HG03354 (cell line): ENCODE results near the gene LURAP1L.
"Not testable (repeated sequence)": the region's sequence is repeated elsewhere in the genome, so short reads cannot be mapped to it uniquely, and the experiment has no call there.

ENCODE experiments used
- ATAC-seq: cut with Tn5 transposase; IDR thresholded peaks from one replicate; pipeline ENCODE4 v1.9.1; 2021; ENCODE audit warnings: mild to moderate bottlenecking; ENCODE audit not compliant: unreplicated experiment, poor library complexity, severe bottlenecking

The LURAP1L gene

DNA sequence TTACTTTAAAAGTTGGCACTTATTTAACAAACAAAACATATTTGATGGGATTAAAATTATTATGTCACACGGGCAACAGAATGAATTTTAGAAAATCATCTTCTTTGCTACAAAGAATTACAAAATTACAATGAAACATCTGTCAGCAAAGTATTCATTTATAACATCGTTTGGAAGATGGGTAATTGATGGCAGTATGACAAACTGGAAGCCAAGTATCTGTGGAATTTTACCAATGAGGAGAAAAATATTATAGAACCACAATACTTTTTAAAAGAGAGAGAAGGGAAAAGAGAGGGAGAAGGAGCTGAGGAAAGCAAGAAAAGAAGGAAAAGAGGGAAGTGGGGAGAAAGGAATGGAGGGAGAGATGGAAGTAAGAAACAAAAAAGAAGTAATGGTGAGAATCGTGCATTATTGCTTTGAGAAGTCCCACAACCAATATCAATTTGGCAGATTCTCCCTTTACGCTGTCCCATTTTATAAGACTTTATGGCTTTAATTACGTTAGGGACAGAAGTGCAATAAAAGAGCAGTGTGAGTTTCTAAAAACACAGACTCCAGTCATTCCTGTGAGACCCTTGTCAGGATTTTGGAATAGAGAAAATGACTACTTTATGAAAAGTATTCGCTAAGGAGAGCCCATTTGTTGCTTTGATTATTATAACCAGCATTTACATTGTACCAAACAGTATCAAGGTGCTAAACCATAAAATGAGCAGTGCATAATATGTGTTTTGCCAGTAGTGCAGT, 76.7 kb downstream of the LURAP1L start:
- ATAC-seq: no peak

DNA sequence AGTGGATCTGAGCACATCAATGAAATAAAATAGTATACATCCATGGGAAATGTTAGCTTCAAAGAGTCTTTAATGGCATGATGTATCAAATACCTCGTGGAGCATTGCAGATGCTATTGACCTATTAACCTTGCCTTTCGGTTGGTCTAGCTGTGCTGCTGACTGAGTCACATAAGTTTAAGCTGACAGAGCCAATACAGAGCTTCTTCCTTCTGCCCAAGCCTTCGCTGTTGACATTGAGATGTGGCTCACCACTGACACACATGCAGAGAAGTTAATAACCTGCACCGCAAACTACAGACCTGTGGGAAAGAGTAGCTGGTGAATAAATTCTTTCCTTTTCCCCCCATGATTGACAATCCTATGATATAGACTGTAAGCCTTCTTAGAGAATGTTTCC, 78.2 kb downstream of the LURAP1L start:
- ATAC-seq: no peak

DNA sequence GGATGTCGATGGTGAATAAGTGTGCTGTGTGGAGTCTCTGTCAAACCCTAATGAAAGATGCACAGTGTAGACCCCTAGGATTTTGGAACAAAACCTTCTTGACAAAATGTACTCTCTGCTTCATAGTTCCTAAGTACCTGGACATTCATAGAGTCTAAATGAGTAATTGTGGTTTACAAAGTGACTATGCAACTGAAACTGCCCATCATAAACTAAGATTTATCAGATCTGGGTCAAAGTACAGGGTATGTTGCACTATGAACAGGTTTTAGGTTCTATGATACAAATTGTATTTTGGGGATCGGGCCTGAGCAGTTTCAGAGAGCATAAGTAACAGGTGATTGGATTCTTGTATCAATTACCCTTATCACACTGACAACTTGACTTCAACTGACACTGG, 79.4 kb downstream of the LURAP1L start:
- ATAC-seq: no peak

DNA sequence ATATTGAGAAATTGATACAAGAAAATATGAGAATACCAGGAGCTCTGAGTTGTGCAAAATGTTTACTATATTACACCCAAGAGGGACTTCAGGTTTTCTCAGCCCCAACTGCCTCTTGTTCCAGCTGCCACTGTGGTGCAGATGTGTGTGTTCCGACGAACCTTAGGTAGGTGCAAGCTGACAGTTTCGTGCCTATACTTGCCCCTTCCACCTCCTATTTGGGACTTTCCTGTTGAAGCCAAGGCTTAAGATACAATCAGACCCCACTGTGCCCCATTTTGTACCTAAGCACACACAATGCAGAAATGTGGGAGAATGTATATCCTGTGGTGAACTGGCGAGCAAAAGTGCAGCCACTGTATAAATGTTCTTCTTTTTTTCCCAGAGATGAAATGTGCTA, 80.2 kb downstream of the LURAP1L start:
- no peak for ATAC-seq

DNA sequence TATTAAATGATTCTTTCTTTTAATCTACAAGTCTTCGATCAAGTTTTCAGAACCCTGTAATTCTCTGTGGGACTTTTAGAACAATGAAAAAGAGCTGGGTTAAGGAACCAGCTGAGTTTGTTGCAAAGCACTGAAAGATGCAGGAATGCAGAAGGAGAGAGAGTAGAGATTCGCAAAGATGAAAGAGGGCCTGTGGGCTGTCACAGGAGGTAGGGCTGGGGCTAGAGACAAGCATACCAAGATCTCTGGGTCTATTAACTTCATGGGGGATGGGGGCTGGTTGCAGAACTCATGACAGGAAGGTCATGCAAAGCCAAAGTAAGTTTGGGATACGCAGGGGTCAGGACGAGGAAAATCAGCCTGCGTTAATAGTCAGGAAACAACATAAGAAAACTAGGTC, 81.8 kb downstream of the LURAP1L start:
- ATAC-seq: no peak

DNA sequence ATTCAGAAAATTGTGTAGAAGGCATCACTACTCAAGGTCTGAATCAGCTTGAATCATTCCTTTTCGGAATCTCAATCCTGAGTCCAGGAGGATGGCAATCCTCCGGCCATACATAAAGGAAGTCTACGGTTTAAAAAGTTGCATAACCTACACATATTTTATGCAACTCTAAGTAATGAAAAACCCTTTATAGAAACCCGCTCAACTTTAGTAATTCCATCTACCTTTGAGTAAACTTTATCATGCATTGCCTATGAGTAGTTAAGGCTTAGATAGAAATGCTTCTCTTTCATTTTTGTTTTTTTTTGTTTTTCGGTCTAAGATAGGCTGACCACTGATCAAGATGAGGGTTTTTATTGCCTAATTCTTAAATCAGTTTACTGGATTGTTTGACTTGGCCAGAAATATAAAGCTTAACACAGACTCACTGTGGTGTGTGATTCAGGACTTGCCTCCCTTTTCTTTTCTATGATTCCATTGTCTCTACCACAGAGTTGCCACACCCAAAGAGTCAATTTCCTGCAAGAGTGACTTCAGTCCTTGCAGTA, 85.0 kb downstream of the LURAP1L start:
- no peak for ATAC-seq

DNA sequence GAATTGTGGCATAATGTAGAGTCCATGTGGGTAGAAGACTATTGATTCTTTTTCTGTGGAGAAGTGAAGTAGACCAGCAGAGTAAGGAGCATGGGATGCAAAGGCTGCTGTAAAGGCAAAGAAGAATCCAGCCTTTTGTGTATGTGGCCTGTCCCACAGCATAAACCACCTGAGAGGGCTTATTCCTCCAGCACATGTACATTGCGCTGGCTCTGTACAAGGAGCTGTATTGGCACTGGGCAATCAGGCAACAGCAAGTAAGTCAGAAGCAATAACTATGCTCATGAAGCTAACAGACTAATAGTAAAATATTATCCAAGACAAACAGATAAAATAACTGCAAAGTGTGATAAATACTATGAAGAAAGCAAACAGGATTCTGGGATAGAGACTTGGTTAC, 86.2 kb downstream of the LURAP1L start:
- no peak for ATAC-seq

DNA sequence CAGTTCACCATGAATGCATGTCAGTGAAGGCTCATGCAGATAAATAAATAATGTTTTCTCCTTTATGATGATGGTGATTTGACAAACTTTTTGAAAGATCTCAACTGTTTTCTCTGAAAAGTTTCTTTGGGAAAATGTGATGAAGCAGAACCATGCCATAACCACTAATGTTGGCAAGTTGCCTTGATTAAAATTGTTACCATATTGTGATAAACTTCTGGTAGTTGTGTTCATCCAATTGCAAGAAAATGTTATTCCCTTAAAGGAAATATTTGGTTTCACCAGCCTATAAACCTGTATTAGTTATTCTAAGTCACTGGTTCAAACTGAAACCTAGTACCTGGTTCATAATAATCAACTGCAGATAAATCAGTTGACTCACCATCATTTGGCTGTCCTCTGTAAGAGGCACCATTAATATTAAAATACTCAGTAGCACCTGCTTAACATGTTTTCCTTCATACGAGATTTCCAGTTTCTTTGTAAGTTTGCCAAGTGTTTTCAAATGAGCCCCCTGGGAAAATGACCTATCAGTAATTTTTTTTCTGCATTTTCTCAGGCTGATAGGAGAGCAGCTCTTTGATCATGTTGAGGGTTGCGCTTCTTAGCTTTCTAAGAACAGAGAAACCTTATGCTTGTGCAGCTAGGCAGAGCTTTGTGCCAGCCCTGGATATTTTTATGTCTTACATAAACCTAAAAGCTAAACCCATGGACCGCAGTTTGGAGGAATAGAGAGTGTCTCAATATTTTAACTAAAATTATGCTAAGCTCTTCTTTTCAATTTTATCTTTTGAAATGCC, 88.0 kb downstream of the LURAP1L start:
- no peak for ATAC-seq

DNA sequence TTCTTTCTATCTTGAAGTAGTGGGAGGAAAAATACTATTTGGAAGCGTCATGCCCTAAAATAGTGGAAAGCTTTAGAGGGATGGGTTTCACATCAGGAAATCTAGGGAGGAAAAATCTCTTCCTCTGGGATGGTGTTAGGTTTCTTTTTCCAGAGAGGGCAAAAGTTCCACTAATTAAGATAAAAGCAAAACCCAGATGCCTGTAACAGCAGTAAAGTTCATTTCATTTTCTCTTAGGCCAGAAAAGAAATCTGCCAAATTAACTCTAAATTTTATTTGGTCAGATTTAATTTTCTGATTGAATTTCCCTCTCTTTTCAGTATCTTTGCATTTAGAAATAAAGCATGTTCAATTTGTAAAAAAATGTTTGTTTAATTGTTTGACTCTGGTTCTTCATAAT, 88.8 kb downstream of the LURAP1L start:
- no peak for ATAC-seq

DNA sequence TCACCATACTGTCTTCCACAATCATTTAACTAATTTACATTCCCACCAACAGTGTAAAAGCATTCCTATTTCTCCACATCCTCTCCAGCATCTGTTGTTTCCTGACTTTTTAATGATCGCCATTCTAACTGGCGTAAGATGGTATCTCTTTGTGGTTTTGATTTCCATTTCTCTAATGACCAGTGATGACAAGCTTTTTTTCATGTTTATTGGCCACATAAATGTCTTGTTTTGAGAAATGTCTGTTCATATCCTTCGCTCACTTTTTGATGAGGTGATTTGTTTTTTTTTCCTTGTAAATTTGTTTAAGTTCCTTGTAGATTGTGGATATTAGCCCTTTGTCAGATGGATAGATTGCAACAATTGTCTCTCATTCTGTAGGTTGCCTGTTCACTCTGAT, 90.6 kb downstream of the LURAP1L start:
- ATAC-seq: not testable (repeated sequence)
